H9 (cell line): Measurements from ENCODE around the gene TEX2. TPM values are rescaled to one million over a fixed set of nuclear protein-coding genes. Genes with fewer than 3 reads are reported as not detected.

Experiments used
- DNase-seq: peaks from one replicate; pipeline ENCODE4 v3.0.0-alpha.2; 2017
- H2AFZ ChIP-seq: one replicate; pipeline ENCODE4 v1.6.1; 2013; ENCODE audit warnings: mild to moderate bottlenecking, low read length, control low read depth, moderate library complexity
- H2AK5ac ChIP-seq: 2 replicates; pipeline ENCODE4 v1.6.1; 2013; ENCODE audit warnings: low read length, control low read depth, mixed read lengths; ENCODE audit not compliant: insufficient read length
- H2BK120ac ChIP-seq: one replicate; pipeline ENCODE4 v1.6.1; 2013; ENCODE audit warnings: low read depth, mild to moderate bottlenecking, low read length, control low read depth, inconsistent platforms; ENCODE audit not compliant: poor library complexity, severe bottlenecking
- H2BK12ac ChIP-seq: 2 replicates; pipeline ENCODE4 v1.6.1; 2013; ENCODE audit warnings: low read length, control low read depth, mixed read lengths, low read depth; ENCODE audit not compliant: insufficient read length
- H2BK15ac ChIP-seq: 2 replicates; pipeline ENCODE4 v1.6.1; 2013; ENCODE audit warnings: low read depth, low read length, control low read depth
- H2BK20ac ChIP-seq: one replicate; pipeline ENCODE4 v1.6.1; 2013; ENCODE audit warnings: low read depth, mild to moderate bottlenecking, low read length, control low read depth, inconsistent platforms; ENCODE audit not compliant: poor library complexity, severe bottlenecking
- H2BK5ac ChIP-seq: 2 replicates; pipeline ENCODE4 v1.6.1; 2013; ENCODE audit warnings: low read length, control low read depth, mixed read lengths; ENCODE audit not compliant: insufficient read length
- H3K14ac ChIP-seq: 2 replicates; pipeline ENCODE4 v1.6.1; 2013; ENCODE audit warnings: low read length, control low read depth; ENCODE audit not compliant: insufficient read depth
- H3K18ac ChIP-seq: 2 replicates; pipeline ENCODE4 v1.6.1; 2013; ENCODE audit warnings: low read depth, mild to moderate bottlenecking, mixed read lengths, low read length, control low read depth; ENCODE audit not compliant: insufficient read length
- H3K23ac ChIP-seq: 2 replicates; pipeline ENCODE4 v1.6.1; 2013; ENCODE audit warnings: low read length, control low read depth, mixed read lengths, low read depth; ENCODE audit not compliant: insufficient read length
- H3K23me2 ChIP-seq: 2 replicates; pipeline ENCODE4 v1.6.1; 2013; ENCODE audit warnings: low read depth, mild to moderate bottlenecking, mixed read lengths, low read length, control low read depth; ENCODE audit not compliant: insufficient read length, poor library complexity, severe bottlenecking
- H3K27ac ChIP-seq: 2 replicates; pipeline ENCODE4 v1.5.1; 2013; ENCODE audit warnings: low read length, control low read depth, mixed read lengths, low read depth; ENCODE audit not compliant: insufficient read length
- H3K27me3 ChIP-seq: 2 replicates; pipeline ENCODE4 v1.6.1; 2013; ENCODE audit warnings: low read length, control low read depth, inconsistent platforms; ENCODE audit not compliant: insufficient read depth
- H3K4ac ChIP-seq: 2 replicates; pipeline ENCODE4 v1.6.1; 2013; ENCODE audit warnings: low read depth, mild to moderate bottlenecking, control low read depth, inconsistent platforms, low read length, moderate library complexity
- H3K4me1 ChIP-seq: 2 replicates; pipeline ENCODE4 v1.6.1; 2013; ENCODE audit warnings: low read length, control low read depth, inconsistent platforms; ENCODE audit not compliant: insufficient read depth
- H3K4me2 ChIP-seq: 2 replicates; pipeline ENCODE4 v1.6.1; 2013; ENCODE audit warnings: low read length, control low read depth, mixed read lengths; ENCODE audit not compliant: insufficient read length, insufficient read depth
- H3K56ac ChIP-seq: 2 replicates; pipeline ENCODE4 v1.6.1; 2013; ENCODE audit warnings: low read depth, mild to moderate bottlenecking, mixed read lengths, low read length, control low read depth; ENCODE audit not compliant: insufficient read length
- H3K79me1 ChIP-seq: 2 replicates; pipeline ENCODE4 v1.6.1; 2013; ENCODE audit warnings: low read depth, mild to moderate bottlenecking, moderate library complexity, low read length, control low read depth, inconsistent platforms; ENCODE audit not compliant: insufficient read depth, poor library complexity, severe bottlenecking
- H3K79me2 ChIP-seq: 2 replicates; pipeline ENCODE4 v1.6.1; 2013; ENCODE audit warnings: low read length, control low read depth, inconsistent platforms; ENCODE audit not compliant: insufficient read depth
- H3K9ac ChIP-seq: 2 replicates; pipeline ENCODE4 v1.6.1; 2013; ENCODE audit warnings: low read length, control low read depth, mixed read lengths; ENCODE audit not compliant: insufficient read length; ENCODE audit errors: extremely low read depth
- H3K9me3 ChIP-seq: one replicate; pipeline ENCODE4 v1.6.1; 2013; ENCODE audit warnings: low read depth, low read length, inconsistent platforms; ENCODE audit not compliant: control insufficient read depth
- H3T11ph ChIP-seq: one replicate; pipeline ENCODE4 v1.6.1; 2013; ENCODE audit warnings: mild to moderate bottlenecking, low read length, control low read depth, inconsistent platforms
- H4K20me1 ChIP-seq: one replicate; pipeline ENCODE4 v1.6.1; 2013; ENCODE audit not compliant: control insufficient read depth, insufficient read length, insufficient read depth
- H4K5ac ChIP-seq: 2 replicates; pipeline ENCODE4 v1.6.1; 2013; ENCODE audit warnings: low read depth, mild to moderate bottlenecking, mixed read lengths, low read length, control low read depth; ENCODE audit not compliant: insufficient read length
- H4K8ac ChIP-seq: replicated peaks from 2 replicates; pipeline ENCODE4 v1.6.1; 2013; ENCODE audit warnings: low read length, control low read depth, mixed read lengths, low read depth; ENCODE audit not compliant: insufficient read length
- H4K91ac ChIP-seq: 2 replicates; pipeline ENCODE4 v1.6.1; 2013; ENCODE audit warnings: low read depth, mild to moderate bottlenecking, moderate library complexity, mixed read lengths, low read length, control low read depth; ENCODE audit not compliant: insufficient read length
- H3K27ac Mint-ChIP-seq, 3 experiments: 2 replicates in 2 of 3; 3 replicates in 1 of 3; pipeline ENCODE4 v1.8.0; 2020 to 2021; ENCODE audit warnings: mixed read lengths in 3 of 3, mild to moderate bottlenecking in 1 of 3, moderate library complexity in 1 of 3
- H3K27me3 Mint-ChIP-seq: 2 replicates; pipeline ENCODE4 v1.8.0; 2021; ENCODE audit warnings: low read depth, mild to moderate bottlenecking, moderate library complexity, mixed read lengths
- H3K36me3 Mint-ChIP-seq, 3 experiments: 2 replicates in 2 of 3; 3 replicates in 1 of 3; pipeline ENCODE4 v1.8.0; 2020 to 2021; ENCODE audit warnings: low read depth in 3 of 3, mixed read lengths in 3 of 3; ENCODE audit not compliant: insufficient read depth in 1 of 3
- H3K4me1 Mint-ChIP-seq, 2 experiments: 2 replicates each; pipeline ENCODE4 v1.8.0; 2020; ENCODE audit warnings: mixed read lengths in 2 of 2
- H3K4me3 Mint-ChIP-seq, 2 experiments: 2 replicates in 1 of 2; 3 replicates in 1 of 2; pipeline ENCODE4 v1.8.0; 2020 to 2021; ENCODE audit warnings: mild to moderate bottlenecking in 2 of 2, mixed read lengths in 2 of 2, moderate library complexity in 1 of 2
- H3K9me3 Mint-ChIP-seq, 2 experiments: 2 replicates in 1 of 2; 3 replicates in 1 of 2; pipeline ENCODE4 v1.8.0; 2020; ENCODE audit warnings: mild to moderate bottlenecking in 2 of 2, mixed read lengths in 2 of 2, moderate library complexity in 1 of 2
- WGBS: extraction: QIAGEN DNeasy Blood & Tissue Kit; methylation state at CpG from one replicate; pipeline ENCODE4 v1.1.7; 2013; ENCODE audit warnings: missing lambda C conversion rate, low lambda C conversion rate, mixed read lengths; ENCODE audit not compliant: insufficient read length; ENCODE audit errors: extremely low coverage; 5-methylcytosine and 5-hydroxymethylcytosine counted together
- total RNA-seq: library from RNA; stranded (reverse); gene quantifications from 2 replicates; pipeline ENCODE4 v1.2.1, GENCODE V29; 2021
- TF ChIP-seq, protein P1 (sequence below): fragments of 200-600 bp; sonication (generic); conservative IDR thresholded peaks from 3 replicates; pipeline ENCODE4 v1.8.0; 2021; ENCODE audit warnings: antibody characterized with exemption, mild to moderate bottlenecking

Gene TEX2
- total RNA-seq, 1 experiment from 2014 or later = 12.2 TPM

DNA sequence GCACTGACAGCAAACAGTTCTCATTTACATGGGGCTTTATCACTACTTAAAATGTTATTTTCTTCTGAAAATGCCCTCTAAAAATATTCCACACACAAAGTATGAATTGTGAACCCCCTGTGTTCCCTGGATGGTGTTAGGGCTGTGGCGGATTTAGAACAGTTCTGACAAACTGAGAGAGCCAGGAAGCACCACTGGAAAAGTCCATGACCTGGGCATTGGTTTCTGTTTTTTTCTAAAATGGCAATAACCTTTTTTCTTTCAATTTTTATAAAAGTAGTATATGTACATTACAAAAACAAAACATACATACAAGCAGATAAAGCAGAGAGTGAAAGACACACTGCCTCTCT lies 112.1 kb downstream of the TEX2 start:
- H3T11ph ChIP-seq = no peak overlapping the region
- no peak overlapping the region for H2BK20ac ChIP-seq
- H3K4me2 ChIP-seq = no peak overlapping the region
- TF ChIP-seq, protein P1, sequence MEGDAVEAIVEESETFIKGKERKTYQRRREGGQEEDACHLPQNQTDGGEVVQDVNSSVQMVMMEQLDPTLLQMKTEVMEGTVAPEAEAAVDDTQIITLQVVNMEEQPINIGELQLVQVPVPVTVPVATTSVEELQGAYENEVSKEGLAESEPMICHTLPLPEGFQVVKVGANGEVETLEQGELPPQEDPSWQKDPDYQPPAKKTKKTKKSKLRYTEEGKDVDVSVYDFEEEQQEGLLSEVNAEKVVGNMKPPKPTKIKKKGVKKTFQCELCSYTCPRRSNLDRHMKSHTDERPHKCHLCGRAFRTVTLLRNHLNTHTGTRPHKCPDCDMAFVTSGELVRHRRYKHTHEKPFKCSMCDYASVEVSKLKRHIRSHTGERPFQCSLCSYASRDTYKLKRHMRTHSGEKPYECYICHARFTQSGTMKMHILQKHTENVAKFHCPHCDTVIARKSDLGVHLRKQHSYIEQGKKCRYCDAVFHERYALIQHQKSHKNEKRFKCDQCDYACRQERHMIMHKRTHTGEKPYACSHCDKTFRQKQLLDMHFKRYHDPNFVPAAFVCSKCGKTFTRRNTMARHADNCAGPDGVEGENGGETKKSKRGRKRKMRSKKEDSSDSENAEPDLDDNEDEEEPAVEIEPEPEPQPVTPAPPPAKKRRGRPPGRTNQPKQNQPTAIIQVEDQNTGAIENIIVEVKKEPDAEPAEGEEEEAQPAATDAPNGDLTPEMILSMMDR = no peak
- H3K27me3 Mint-ChIP-seq = no peaks in the 10 kb centered on the region
- no peak overlapping the region for H2AFZ ChIP-seq
- H3K27ac ChIP-seq = no peak overlapping the region
- no peaks in the 10 kb centered on the region for H3K9me3 ChIP-seq
- no peak overlapping the region for H4K5ac ChIP-seq
- no peaks in the 10 kb centered on the region for H3K27me3 ChIP-seq
- H2AK5ac ChIP-seq = no peak overlapping the region
- no peak overlapping the region for H3K4ac ChIP-seq
- no peak overlapping the region for H2BK120ac ChIP-seq
- no peak overlapping the region for H4K91ac ChIP-seq
- peaks cover 7% of the 10 kb centered on the region for H3K23me2 ChIP-seq
- H3K79me1 ChIP-seq = no peaks in the 10 kb centered on the region
- H3K36me3 Mint-ChIP-seq = peaks cover 0 to 22% (median 18%) of the 10 kb centered on the region in 3 experiments; a peak in 6 of 7 replicates
- no peak overlapping the region for H2BK12ac ChIP-seq
- H3K4me3 Mint-ChIP-seq = no peak overlapping the region
- no peak overlapping the region for H3K56ac ChIP-seq
- no peak overlapping the region for H3K9ac ChIP-seq
- no peak for DNase-seq
- WGBS = no CpG with 5 or more reads among the region's 1 CpG
- no peak overlapping the region for H4K8ac ChIP-seq
- H2BK15ac ChIP-seq = no peak overlapping the region
- no peak overlapping the region for H3K18ac ChIP-seq
- H2BK5ac ChIP-seq = no peak overlapping the region
- H3K9me3 Mint-ChIP-seq = no peaks in the 10 kb centered on the region
- no peak overlapping the region for H3K23ac ChIP-seq
- no peaks in the 10 kb centered on the region for H3K79me2 ChIP-seq
- H3K4me1 ChIP-seq = no peaks in the 10 kb centered on the region; the same call in 1 of the 2 replicates
- H3K14ac ChIP-seq = no peak overlapping the region
- no peaks in the 10 kb centered on the region for H4K20me1 ChIP-seq
- no peak overlapping the region for H3K27ac Mint-ChIP-seq
- peaks cover 17 to 30% of the 10 kb centered on the region in 2 experiments for H3K4me1 Mint-ChIP-seq
